OCI-LY7 (cell line): ENCODE data around the gene ARHGAP4. TPM values are rescaled to one million over a fixed set of nuclear protein-coding genes. Genes with fewer than 3 reads are reported as not detected.

Experiments
- BruUV-seq: library from RNA; stranded (reverse); fragments of 400-500 nt; replicated peaks from 2 replicates; lab custom pipeline; 2021; lab: Mats Ljungman, UMichigan
- CTCF ChIA-PET: fragments of 300-600 bp; sonication (Branson Sonifier 250); formaldehyde crosslinking; loops from one replicate; lab custom pipeline; 2022; ENCODE audit warnings: antibody characterized with exemption; ENCODE audit not compliant: unreplicated experiment; lab: Charles Lee
- POLR2A ChIA-PET: fragments of 300-600 bp; sonication (Branson Sonifier 250); formaldehyde crosslinking; loops from one replicate; lab custom pipeline; 2022; ENCODE audit warnings: antibody characterized with exemption; lab: Charles Lee
- DNase-seq: peaks from one replicate; pipeline ENCODE4 v3.0.0-alpha.2; 2015; ENCODE audit warnings: low spot score
- H2AFZ ChIP-seq: fragments of 200-600 bp; sonication (generic), shearing (Covaris generic); 2 replicates; pipeline ENCODE4 v1.6.1; 2014; ENCODE audit warnings: mild to moderate bottlenecking, antibody characterized with exemption, low read length, moderate library complexity
- H3K27ac ChIP-seq: fragments of 200-600 bp; sonication (generic); 2 replicates; pipeline ENCODE4 v1.5.1; 2014; ENCODE audit warnings: mixed run types, low read depth, mild to moderate bottlenecking, moderate library complexity, low read length, inconsistent platforms; ENCODE audit not compliant: poor library complexity, severe bottlenecking
- H3K36me3 ChIP-seq: fragments of 200-600 bp; sonication (generic); 2 replicates; pipeline ENCODE4 v1.6.1; 2014; ENCODE audit warnings: mild to moderate bottlenecking, antibody characterized with exemption, low read length, moderate library complexity, mixed read lengths; ENCODE audit not compliant: insufficient read depth
- H3K4me1 ChIP-seq: fragments of 200-600 bp; sonication (generic); 2 replicates; pipeline ENCODE4 v1.5.1; 2014; ENCODE audit warnings: mild to moderate bottlenecking, low read length; ENCODE audit not compliant: insufficient read depth, poor library complexity, severe bottlenecking
- H3K4me2 ChIP-seq: fragments of 200-600 bp; sonication (generic); 2 replicates; pipeline ENCODE4 v1.6.1; 2014; ENCODE audit warnings: mild to moderate bottlenecking, low read length
- H3K4me3 ChIP-seq: fragments of 200-600 bp; sonication (generic); 2 replicates; pipeline ENCODE4 v1.5.1; 2014; ENCODE audit warnings: mild to moderate bottlenecking, low read depth, low read length; ENCODE audit not compliant: poor library complexity, severe bottlenecking
- H3K79me2 ChIP-seq: fragments of 200-600 bp; sonication (generic); 2 replicates; pipeline ENCODE4 v1.6.1; 2016; ENCODE audit warnings: low read depth, mild to moderate bottlenecking, low read length, moderate library complexity, mixed read lengths; ENCODE audit not compliant: insufficient read depth
- H3K9me2 ChIP-seq: fragments of 200-600 bp; sonication (generic); 2 replicates; pipeline ENCODE4 v1.6.1; 2016; ENCODE audit warnings: mild to moderate bottlenecking, low read length, mixed read lengths; ENCODE audit not compliant: insufficient read depth
- H3K9me3 ChIP-seq: fragments of 200-600 bp; sonication (generic); 2 replicates; pipeline ENCODE4 v1.6.1; 2014; ENCODE audit warnings: mild to moderate bottlenecking, mixed run types, low read length, mixed read lengths
- H4K20me1 ChIP-seq: fragments of 200-600 bp; sonication (generic); 2 replicates; pipeline ENCODE4 v1.6.1; 2014; ENCODE audit warnings: mild to moderate bottlenecking, antibody characterized with exemption, low read length, moderate library complexity, mixed read lengths; ENCODE audit not compliant: insufficient read depth
- CTCF ChIP-seq: fragments of 200-600 bp; sonication (generic); conservative IDR thresholded peaks from 2 replicates; pipeline ENCODE4 v1.5.1; 2014; ENCODE audit warnings: mild to moderate bottlenecking, antibody characterized with exemption, low read length, moderate library complexity, mixed read lengths
- EZH2phosphoT487 ChIP-seq: fragments of 200-600 bp; sonication (generic); IDR thresholded peaks from 2 replicates; pipeline ENCODE4 v1.6.1; 2018; ENCODE audit warnings: low read depth, borderline replicate concordance, mild to moderate bottlenecking, mixed run types, antibody characterized with exemption, low read length, moderate library complexity, mixed read lengths
- intact Hi-C: fragments of 100-400 bp; cut with micrococcal nuclease; formaldehyde crosslinking; loops from one replicate; pipeline ENCODE4 v1.10.0; 2022; ENCODE audit not compliant: unreplicated experiment
- total RNA-seq, 2 experiments: library from RNA; depleted of rRNA in 1 of 2; stranded (reverse); fragments of >200 nt in 1 of 2; shearing (Covaris generic) in 1 of 2; gene quantifications; 2 replicates each; pipeline ENCODE4 v1.2.3, GENCODE V29; 2014 to 2022

The ARHGAP4 gene
- total RNA-seq, 2 experiments from 2014 or later = 126 to 128 TPM

- no peak for DNase-seq
- H3K9me3 ChIP-seq = no peaks in the 10 kb centered on the region
- no peak overlapping the region for H2AFZ ChIP-seq
- TF ChIP-seq EZH2phosphoT487 (no peak), CTCF (no peak)
- peaks cover 21% of the 10 kb centered on the region for H3K79me2 ChIP-seq
- H3K4me1 ChIP-seq = no peaks in the 10 kb centered on the region
- no peaks in the 10 kb centered on the region for H3K9me2 ChIP-seq
- no TSS peak for BruUV-seq
- H4K20me1 ChIP-seq = no peaks in the 10 kb centered on the region
- intact Hi-C loops = no loop called here
- ChIA-PET POLR2A (interaction anchor here (1.0 kb wide), 1 partner anchor 8 kb away, joined by 3 read pairs; no protein-coding TSS in a partner anchor), CTCF (no interaction called here)
- H3K4me2 ChIP-seq = no peak overlapping the region
- no peak overlapping the region for H3K4me3 ChIP-seq
- H3K27ac ChIP-seq = no peak overlapping the region
- H3K36me3 ChIP-seq = peaks cover 100% of the 10 kb centered on the region
Observed at GRCh38 chrX:153960077-153960476, 34.0 kb upstream of the ARHGAP4 start.

DNA sequence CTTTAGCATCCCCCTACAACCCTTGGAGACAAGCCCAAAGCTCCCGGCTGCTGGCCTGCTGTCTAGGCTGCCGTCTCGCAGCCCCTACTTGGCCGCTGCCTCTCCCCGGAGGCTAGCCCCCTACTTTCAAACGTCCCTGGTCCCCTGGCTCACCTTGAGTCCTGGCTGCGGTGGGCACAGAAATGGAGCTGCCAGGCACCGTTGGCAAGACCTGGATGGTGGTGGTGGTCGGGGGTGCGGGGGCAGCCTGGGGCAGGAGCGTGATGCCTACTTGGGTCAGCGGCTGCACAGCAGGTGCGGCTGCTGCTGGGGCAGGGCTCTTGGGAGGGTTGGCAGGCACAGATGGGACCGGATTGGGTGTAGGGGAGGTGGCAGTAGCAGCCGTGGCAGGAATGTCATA, 33.6 kb upstream of the ARHGAP4 start:
- Histone ChIP-seq H4K20me1 (no peaks in the 10 kb centered on the region), H3K27ac (no peak overlapping the region), H3K9me3 (no peaks in the 10 kb centered on the region), H3K79me2 (peaks cover 17% of the 10 kb centered on the region), H2AFZ (no peak overlapping the region), H3K4me3 (no peak overlapping the region), H3K4me1 (no peaks in the 10 kb centered on the region), H3K36me3 (peaks cover 99% of the 10 kb centered on the region), H3K4me2 (no peak overlapping the region), H3K9me2 (no peaks in the 10 kb centered on the region)
- BruUV-seq = TSS peak; percentile 35
- no peak for DNase-seq
- TF ChIP-seq EZH2phosphoT487 (no peak), CTCF (no peak)
- POLR2A ChIA-PET = interaction anchor here (1.0 kb wide), 1 partner anchor 9 kb away, joined by 3 read pairs; no protein-coding TSS in a partner anchor
- CTCF ChIA-PET = no interaction called here
- intact Hi-C loops = no loop called here

GRCh38 chrX:153958605-153959004, 32.5 kb upstream of the ARHGAP4 start:
- CTCF ChIA-PET = no interaction called here
- Histone ChIP-seq H3K9me3 (no peaks in the 10 kb centered on the region), H4K20me1 (no peaks in the 10 kb centered on the region), H3K36me3 (peaks cover 99% of the 10 kb centered on the region), H3K27ac (no peak overlapping the region), H3K4me2 (no peak overlapping the region), H3K79me2 (peaks cover 6% of the 10 kb centered on the region), H3K4me1 (no peaks in the 10 kb centered on the region), H3K4me3 (no peak overlapping the region), H2AFZ (no peak overlapping the region), H3K9me2 (no peaks in the 10 kb centered on the region)
- POLR2A ChIA-PET = no interaction called here
- BruUV-seq = no TSS peak
- intact Hi-C loops = no loop called here
- TF ChIP-seq EZH2phosphoT487 (no peak), CTCF (no peak)
- DNase-seq = no peak
